Caki2 (cell line): ENCODE data around the gene KIF26B. TPM values are rescaled to one million over a fixed set of nuclear protein-coding genes. Genes with fewer than 3 reads are reported as not detected.

Experiments used
- DNase-seq: peaks from one replicate; pipeline ENCODE4 v3.0.0-alpha.2; 2015; ENCODE audit warnings: low read depth
- in situ Hi-C: cut with HindIII; loops from 2 replicates; pipeline ENCODE4 v1.10.0; 2016; ENCODE audit warnings: low sequenced_read_pairs, low pct_unique_long_range_greater_than_20kb, mixed read lengths
- total RNA-seq: library from RNA; depleted of rRNA; stranded (reverse); fragments of >200 nt; shearing (Covaris generic); gene quantifications from 2 replicates; pipeline ENCODE4 v1.2.3, GENCODE V29; 2014; ENCODE audit warnings: low replicate concordance

Gene KIF26B
- total RNA-seq, 1 experiment from 2014 or later: 1.1 TPM

DNA sequence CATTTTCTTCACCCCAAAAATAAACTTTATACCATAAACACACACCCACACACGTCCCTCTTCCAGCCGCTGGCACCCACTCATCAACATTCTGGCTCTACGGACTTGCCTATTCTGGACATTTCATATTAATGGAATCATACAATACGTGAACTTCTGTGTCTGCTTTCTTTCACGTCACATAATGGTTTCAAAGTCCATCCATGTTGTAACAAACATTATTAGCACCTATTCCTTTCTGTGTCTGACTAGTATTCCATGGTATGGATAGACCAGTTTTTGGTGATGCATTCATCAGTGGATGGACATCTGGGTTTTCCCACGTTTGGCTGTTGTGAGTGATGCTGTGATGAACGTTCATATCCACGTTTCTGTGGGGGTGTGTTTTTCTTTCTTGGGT, 323.2 kb downstream of the KIF26B start:
- in situ Hi-C loops: no loop called here
- DNase-seq: no peak

GRCh38 chr1:245480393-245481120, 325.8 kb downstream of the KIF26B start:
- DNase-seq: no peak
- in situ Hi-C loops: no loop called here

DNA sequence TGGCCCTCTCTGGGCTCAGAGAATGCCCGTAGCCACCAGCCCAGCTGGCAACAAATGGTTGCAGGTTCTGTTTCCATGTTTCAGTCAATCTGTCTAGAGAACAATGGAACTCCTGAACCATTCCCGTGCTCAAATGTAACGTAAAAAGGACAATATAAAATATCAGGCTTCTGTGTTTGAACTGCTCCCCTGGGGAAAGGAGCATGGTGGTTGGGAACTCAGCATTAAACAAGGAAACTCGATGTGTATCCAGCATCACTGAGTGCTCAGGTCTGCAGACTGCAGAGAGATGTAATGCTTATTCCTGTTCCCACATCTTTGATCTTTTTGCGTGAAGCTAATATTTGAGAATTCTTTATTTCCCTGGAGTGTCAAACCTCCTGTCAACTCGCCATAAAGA, 326.5 kb downstream of the KIF26B start:
- no peak for DNase-seq
- in situ Hi-C loops: no loop called here

DNA sequence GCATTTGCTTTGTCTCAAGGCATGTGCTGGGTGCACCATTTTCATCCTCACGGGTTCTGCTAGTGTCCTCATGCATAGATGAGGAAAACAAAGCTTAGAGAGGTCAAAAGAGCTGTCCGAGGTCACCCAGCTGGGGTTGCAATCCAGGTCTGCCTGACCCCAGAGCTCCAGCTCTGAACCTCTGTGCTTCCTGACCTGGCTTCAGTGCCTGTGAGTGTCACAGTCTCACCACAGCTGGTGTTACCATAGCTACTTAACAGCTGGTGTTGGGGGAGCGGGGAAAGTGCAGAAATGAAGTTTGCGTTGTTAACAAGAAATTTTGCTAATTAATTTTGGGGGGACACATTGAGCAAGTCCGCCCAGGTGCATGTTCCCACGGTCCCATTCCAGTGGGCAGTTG, 328.5 kb downstream of the KIF26B start:
- DNase-seq: no peak
- in situ Hi-C loops: no loop called here

- no peak for DNase-seq
- in situ Hi-C loops: no loop called here
These were observed 329.4 kb downstream of the KIF26B start for GRCh38 chr1:245484176-245484575.

DNA sequence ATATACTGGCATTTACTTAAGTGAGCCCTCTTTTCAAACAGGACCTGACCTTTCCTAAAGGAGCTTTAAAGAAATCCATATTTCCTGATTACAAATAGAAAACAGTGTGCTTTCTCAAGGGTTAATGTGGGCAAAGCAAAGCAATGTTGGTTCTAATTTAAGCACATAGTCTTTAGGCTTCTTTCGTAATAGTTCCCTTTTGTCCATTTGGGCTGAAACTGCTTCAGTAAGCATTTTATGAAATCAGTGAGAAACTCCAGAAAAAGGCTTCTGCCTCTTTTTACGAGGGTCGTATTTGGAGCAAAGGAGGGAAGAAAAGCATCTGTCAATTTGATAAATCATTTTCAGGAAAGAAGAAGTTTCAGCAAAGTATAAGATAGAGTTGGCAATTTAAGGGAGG, 331.2 kb downstream of the KIF26B start:
- no peak for DNase-seq
- in situ Hi-C loops: no loop called here

- in situ Hi-C loops: no loop called here
- DNase-seq: no peak
These were observed 332.1 kb downstream of the KIF26B start for GRCh38 chr1:245486775-245487470.

DNA sequence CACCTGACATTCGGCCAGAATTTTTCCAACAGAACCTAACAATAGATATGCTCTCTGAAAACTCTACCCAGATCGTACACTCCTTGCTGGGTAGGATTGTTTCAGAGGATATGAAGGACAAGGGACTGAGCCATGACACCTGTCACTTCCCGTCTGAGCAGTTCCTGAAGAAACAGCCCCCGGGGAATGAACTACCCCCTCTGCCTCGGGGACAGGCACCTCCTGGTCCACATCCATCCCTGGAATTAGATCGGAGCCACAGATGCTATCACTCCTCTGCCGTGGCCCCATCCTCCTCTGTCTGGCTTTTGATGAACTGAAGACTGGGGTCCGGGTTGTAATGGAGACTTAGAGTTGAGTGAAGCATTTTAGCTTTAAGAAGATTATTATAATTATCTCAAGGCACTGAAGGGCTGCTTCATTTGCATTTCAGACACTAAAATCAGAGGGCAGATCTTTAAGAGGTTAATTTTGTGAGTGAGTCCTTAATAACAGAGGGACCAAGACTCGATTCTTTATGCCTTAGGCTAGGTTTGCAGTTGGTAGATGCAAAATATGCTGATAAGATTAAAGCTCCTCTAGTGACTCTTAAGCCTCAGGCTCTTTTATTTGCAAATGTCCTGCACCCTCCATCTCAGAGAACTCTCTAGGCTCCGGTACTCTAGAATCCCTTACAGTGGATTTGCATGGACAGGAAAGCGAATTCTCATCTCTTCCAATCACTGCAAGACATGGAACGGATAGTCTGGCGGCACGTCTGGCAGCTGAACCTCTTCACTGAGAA, 333.8 kb downstream of the KIF26B start:
- in situ Hi-C loops: no loop called here
- DNase-seq: no peak

DNA sequence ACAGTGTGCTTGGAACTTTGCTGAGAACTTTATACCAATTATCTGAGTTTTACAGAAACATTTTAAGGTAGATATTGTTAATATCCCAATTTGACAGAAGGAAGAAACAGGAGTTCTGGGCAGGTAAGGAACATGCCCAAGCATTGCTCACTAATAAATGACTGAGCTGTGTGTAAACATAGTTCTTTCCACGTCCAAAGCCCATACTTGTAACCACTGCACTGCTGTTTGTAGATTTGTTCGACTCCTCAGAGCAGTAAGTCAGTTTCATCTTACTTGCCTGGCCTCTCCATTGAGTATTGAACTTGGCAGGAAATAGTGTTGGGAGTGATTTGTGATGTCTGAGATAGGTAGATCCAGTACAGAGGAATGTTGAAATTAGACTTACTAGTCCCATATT, 335.1 kb downstream of the KIF26B start:
- no peak for DNase-seq
- in situ Hi-C loops: no loop called here

DNA sequence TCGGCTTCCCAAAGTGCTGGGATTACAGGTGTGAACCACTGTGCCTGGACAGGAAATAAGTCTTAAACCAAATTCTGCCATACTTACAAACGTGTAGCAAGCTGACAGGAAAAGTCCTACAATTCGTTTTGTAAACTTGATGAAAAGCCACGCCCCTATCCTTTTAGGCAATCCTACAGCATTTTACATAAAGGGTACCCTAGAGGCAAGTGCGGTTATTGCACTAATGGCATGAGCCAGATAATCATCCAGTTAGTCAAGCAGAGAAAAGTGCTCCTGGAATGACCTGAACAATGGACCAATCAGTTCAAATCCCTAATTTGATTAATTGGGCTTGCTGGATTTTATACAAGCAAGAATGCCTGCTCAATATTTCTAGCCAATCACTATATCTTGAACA, 338.2 kb downstream of the KIF26B start:
- no peak for DNase-seq
- in situ Hi-C loops: no loop called here

GRCh38 chr1:245495681-245496080, 340.9 kb downstream of the KIF26B start:
- in situ Hi-C loops: no loop called here
- DNase-seq: no peak

GRCh38 chr1:245500546-245500945, 345.8 kb downstream of the KIF26B start:
- no peak for DNase-seq
- in situ Hi-C loops: no loop called here

DNA sequence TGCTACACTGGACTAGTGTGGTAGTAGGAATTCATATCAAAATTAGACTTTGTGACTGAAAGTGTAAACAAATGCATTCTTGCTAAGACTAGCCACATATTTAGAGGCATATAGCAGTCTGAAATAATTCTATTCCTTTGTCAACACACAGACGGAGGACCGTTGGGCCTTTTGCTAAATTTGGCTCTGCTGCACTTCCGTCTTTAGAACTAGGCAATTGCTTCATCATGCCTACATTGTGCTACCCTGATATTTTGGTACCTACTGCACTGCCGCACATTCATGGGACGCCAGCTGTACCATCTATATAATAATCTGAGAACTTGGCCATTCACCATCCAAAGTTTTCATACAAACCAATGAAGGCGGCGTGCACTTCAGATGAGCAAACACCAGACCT, 346.8 kb downstream of the KIF26B start:
- in situ Hi-C loops: no loop called here

GRCh38 chr1:245503548-245503947, 348.8 kb downstream of the KIF26B start:
- in situ Hi-C loops: no loop called here

More for the DNA sequence above, 346.8 kb downstream of the KIF26B start:
- DNase-seq: no peak

DNA sequence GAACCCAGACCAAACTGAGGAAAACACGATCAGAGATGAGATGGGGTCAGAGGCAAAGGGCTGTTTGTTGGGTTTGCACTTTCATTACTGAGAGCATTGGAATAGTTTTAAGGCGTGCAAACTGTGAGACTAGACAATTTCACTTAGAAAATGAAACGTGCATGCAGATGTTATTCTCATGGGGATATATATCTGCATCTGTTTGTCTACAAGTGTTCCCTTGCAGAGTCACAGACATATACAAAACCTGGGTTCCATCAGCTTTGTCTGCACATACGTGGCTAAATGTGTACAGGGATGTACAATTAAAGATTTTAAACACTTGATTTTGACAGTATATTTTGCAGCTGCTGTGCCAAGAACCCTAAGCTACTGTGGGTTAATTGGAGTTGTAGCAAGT, 355.4 kb downstream of the KIF26B start:
- in situ Hi-C loops: no loop called here
- no peak for DNase-seq

More at GRCh38 chr1:245503548-245503947, 348.8 kb downstream of the KIF26B start:
- DNase-seq: no peak

GRCh38 chr1:245512181-245512888, 357.6 kb downstream of the KIF26B start:
- no peak for DNase-seq
- in situ Hi-C loops: no loop called here

- DNase-seq: no peak
- in situ Hi-C loops: no loop called here
These were observed 358.3 kb downstream of the KIF26B start for GRCh38 chr1:245512980-245513578.

- no peak for DNase-seq
These were observed 361.5 kb downstream of the KIF26B start for GRCh38 chr1:245516284-245516759.

More at GRCh38 chr1:245516284-245516759, 361.5 kb downstream of the KIF26B start:
- in situ Hi-C loops: no loop called here
